HEK293 (cell line): Measurements from ENCODE around the gene CCDC85A.

Source experiments
- ZBTB20 ChIP-seq: fragments of 450-650 bp; formaldehyde crosslinking; IDR thresholded peaks from 2 replicates; pipeline ENCODE4 v1.5.1; 2016; ENCODE audit warnings: missing biosample characterization, missing genetic modification characterization
- ZNF138 ChIP-seq: fragments of 450-650 bp; formaldehyde crosslinking; IDR thresholded peaks from 2 replicates; pipeline ENCODE4 v1.5.1; 2016; ENCODE audit warnings: missing biosample characterization, missing genetic modification characterization, borderline replicate concordance
- ZNF416 ChIP-seq: fragments of 450-650 bp; formaldehyde crosslinking; IDR thresholded peaks from 2 replicates; pipeline ENCODE4 v1.5.1; 2016; ENCODE audit warnings: missing biosample characterization, missing genetic modification characterization
- ZNF529 ChIP-seq: fragments of 450-650 bp; formaldehyde crosslinking; IDR thresholded peaks from 2 replicates; pipeline ENCODE4 v1.5.1; 2017; ENCODE audit warnings: missing genetic modification characterization, missing biosample characterization; ENCODE audit not compliant: insufficient replicate concordance
- ZNF664 ChIP-seq: fragments of 450-650 bp; formaldehyde crosslinking; IDR thresholded peaks from 2 replicates; pipeline ENCODE4 v1.5.1; 2016; ENCODE audit warnings: missing biosample characterization, missing genetic modification characterization
- TF ChIP-seq, protein P1 (sequence below): fragments of 450-650 bp; formaldehyde crosslinking; IDR thresholded peaks from 2 replicates; pipeline ENCODE4 v1.5.1; 2016; ENCODE audit warnings: missing biosample characterization, missing genetic modification characterization
- TF ChIP-seq, protein P2 (sequence below): fragments of 450-650 bp; formaldehyde crosslinking; IDR thresholded peaks from 2 replicates; pipeline ENCODE4 v1.5.1; 2016; ENCODE audit warnings: missing biosample characterization, missing genetic modification characterization
- TF ChIP-seq, protein P3 (sequence below): sonication (generic); formaldehyde crosslinking; IDR thresholded peaks from 2 replicates; pipeline ENCODE4 v1.8.1; 2022; ENCODE audit warnings: mild to moderate bottlenecking, moderate library complexity, missing genetic modification reagents

DNA sequence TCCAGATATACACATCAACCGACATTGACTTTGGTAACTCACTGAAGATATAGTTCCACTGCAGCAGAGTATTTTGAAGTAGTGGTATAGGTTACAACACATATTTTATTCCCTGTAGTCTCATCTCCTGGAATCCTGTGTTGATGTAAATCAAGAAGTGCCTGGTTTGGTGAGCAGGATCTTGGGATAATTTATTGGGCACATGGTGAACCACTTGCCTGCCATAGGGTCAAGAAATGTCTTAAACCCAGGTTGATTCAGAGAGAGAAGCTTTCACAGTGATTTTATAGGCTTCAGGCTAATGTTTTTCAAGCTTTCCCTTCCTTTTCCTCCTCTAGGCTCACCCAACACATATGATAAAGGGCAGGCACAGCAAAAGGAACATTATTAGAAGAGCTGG is 24.6 kb downstream of the CCDC85A start:
- TF ChIP-seq ZNF664 (tag by site-specific recombination), result no peak
- TF ChIP-seq, protein P1, sequence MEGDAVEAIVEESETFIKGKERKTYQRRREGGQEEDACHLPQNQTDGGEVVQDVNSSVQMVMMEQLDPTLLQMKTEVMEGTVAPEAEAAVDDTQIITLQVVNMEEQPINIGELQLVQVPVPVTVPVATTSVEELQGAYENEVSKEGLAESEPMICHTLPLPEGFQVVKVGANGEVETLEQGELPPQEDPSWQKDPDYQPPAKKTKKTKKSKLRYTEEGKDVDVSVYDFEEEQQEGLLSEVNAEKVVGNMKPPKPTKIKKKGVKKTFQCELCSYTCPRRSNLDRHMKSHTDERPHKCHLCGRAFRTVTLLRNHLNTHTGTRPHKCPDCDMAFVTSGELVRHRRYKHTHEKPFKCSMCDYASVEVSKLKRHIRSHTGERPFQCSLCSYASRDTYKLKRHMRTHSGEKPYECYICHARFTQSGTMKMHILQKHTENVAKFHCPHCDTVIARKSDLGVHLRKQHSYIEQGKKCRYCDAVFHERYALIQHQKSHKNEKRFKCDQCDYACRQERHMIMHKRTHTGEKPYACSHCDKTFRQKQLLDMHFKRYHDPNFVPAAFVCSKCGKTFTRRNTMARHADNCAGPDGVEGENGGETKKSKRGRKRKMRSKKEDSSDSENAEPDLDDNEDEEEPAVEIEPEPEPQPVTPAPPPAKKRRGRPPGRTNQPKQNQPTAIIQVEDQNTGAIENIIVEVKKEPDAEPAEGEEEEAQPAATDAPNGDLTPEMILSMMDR (tag by site-specific recombination), result no peak
- TF ChIP-seq ZNF416, result no peak
- no peak for TF ChIP-seq ZNF529 (tag by site-specific recombination)
- TF ChIP-seq ZNF138 (tag by site-specific recombination), result no peak
- no peak for TF ChIP-seq ZBTB20
- TF ChIP-seq, protein P2, sequence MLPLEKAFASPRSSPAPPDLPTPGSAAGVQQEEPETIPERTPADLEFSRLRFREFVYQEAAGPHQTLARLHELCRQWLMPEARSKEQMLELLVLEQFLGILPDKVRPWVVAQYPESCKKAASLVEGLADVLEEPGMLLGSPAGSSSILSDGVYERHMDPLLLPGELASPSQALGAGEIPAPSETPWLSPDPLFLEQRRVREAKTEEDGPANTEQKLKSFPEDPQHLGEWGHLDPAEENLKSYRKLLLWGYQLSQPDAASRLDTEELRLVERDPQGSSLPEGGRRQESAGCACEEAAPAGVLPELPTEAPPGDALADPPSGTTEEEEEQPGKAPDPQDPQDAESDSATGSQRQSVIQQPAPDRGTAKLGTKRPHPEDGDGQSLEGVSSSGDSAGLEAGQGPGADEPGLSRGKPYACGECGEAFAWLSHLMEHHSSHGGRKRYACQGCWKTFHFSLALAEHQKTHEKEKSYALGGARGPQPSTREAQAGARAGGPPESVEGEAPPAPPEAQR (tag by site-specific recombination), result no peak
- TF ChIP-seq, protein P3, sequence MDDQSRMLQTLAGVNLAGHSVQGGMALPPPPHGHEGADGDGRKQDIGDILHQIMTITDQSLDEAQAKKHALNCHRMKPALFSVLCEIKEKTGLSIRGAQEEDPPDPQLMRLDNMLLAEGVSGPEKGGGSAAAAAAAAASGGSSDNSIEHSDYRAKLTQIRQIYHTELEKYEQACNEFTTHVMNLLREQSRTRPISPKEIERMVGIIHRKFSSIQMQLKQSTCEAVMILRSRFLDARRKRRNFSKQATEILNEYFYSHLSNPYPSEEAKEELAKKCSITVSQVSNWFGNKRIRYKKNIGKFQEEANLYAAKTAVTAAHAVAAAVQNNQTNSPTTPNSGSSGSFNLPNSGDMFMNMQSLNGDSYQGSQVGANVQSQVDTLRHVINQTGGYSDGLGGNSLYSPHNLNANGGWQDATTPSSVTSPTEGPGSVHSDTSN (CRISPR knock-in tag), result no peak
